ENCODE results near the gene SMLR1.

The SMLR1 gene

GRCh38 chr6:130848945-130849344 is 21.7 kb downstream of the SMLR1 start:
- no peak for DNase-seq
- intact Hi-C loops (cut with DNase I) = loop anchor here (10.0 kb wide), 1 partner anchor 524 kb away; no protein-coding TSS in a partner anchor

GRCh38 chr6:130849594-130849993 is 22.4 kb downstream of the SMLR1 start:
- no peak for DNase-seq
- intact Hi-C loops (cut with DNase I) = loop anchor here (10.0 kb wide), 1 partner anchor 525 kb away; no protein-coding TSS in a partner anchor

DNA sequence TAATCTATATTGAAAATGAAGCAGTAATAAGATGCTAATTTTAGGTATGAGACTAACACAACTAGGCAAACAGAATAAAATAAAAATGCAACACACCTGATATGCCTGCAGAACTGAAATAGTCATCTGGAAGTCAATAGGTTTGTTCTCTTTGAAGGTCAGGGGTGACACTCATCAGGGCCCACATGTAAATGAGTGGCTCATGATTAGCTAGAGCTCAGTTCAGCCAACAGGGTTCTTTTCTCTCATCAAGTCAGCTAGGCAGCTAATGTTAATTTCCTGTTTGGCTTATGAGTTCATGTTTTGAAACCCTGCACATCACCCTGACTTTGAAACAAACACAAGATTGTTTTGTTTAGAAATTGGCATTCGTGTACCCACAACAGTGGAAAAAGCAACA is 23.8 kb downstream of the SMLR1 start:
- no peak for DNase-seq
- intact Hi-C loops (cut with DNase I) = no loop called here

GRCh38 chr6:130852844-130853554 is 25.8 kb downstream of the SMLR1 start:
- intact Hi-C loops (cut with DNase I) = no loop called here
- DNase-seq = no peak

GRCh38 chr6:130853555-130854183 is 26.5 kb downstream of the SMLR1 start:
- no peak for DNase-seq
- intact Hi-C loops (cut with DNase I) = no loop called here

DNA sequence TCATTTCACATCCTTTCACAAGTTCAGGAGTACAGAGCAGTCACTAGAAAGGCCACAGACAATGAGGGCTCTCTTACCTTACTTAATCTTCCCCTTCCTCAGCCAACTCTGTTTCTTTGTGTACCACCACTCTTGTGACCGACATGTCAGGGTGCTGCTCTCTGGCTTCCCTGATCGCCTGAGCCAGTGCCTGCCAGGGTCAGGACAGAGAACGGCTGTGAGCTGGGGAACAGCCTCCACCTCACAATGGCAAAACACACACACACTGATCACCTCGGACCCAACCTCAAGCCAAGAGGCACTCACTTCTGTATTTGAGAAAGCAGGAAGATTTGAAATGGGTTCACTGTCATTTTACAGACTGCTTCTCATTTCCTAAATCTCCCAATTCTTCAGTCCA is 30.8 kb downstream of the SMLR1 start:
- no peak for DNase-seq
- intact Hi-C loops (cut with DNase I) = no loop called here

DNA sequence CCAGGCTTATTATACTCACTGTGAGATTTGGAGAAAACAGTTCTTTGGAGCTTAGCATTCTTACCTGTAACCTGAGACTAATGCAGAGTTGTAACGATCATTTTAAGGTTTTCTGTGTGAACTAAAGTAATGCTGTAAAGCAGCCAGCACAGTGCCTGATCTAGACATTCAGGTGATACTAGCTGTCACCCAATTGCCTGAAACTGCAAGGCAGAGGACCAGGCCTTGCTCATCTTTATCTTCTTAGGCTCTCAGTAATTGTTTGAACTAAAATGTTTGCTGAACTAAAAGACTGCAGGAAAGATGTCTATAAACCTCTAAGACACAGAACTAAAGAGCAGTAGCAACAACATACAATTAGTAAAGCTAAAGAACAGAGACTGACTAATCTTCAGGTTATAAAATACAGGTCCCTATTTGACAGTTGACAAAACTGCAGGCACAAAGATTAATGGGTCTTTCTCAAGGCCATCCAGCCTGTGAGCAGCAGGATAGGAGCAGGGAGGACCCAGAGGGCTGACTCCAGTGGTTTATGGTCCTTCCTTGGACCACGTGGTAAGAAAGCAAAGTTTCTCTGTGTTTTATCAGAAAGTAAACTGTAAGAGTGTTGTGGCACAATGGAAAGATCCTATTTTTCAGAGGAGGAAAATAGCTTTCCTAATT is 31.4 kb downstream of the SMLR1 start:
- no peak for DNase-seq
- intact Hi-C loops (cut with DNase I) = no loop called here

DNA sequence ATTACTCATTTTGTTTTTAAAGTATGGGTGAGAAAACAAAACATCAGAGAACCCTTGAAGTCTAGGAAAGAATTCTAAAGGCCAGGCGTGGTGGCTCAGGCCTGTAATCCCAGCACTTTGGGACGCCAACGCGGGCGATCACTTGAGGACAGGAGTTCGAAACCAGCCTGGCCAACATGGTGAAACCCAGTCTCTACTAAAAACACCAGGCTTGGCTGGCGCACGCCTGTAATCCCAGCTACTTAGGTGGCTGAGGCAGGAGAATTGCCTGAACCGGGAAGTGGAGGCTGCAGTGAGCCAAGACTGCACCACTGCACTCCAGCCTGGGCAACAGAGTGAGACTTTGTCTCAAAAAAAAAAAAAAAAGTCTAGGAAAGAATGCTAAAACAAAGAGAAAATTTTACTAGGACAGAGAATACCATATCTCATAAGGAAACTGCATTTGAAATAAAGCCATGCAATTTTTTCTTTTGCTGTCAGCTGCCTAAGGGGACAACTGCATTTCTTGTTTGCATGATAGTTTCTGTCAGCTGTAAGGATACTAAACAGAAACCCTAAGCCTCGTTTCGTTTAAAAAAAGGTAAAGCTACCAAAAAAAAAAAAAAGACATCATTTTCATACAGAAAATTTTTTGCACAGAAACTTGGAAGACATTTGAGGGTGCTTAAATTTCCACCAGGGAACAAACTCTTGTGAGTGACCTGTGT is 32.1 kb downstream of the SMLR1 start:
- no peak for DNase-seq
- intact Hi-C loops (cut with DNase I) = no loop called here

- no peak for DNase-seq
- intact Hi-C loops (cut with DNase I) = no loop called here
Measured at GRCh38 chr6:130862370-130862769, 35.2 kb downstream of the SMLR1 start.

DNA sequence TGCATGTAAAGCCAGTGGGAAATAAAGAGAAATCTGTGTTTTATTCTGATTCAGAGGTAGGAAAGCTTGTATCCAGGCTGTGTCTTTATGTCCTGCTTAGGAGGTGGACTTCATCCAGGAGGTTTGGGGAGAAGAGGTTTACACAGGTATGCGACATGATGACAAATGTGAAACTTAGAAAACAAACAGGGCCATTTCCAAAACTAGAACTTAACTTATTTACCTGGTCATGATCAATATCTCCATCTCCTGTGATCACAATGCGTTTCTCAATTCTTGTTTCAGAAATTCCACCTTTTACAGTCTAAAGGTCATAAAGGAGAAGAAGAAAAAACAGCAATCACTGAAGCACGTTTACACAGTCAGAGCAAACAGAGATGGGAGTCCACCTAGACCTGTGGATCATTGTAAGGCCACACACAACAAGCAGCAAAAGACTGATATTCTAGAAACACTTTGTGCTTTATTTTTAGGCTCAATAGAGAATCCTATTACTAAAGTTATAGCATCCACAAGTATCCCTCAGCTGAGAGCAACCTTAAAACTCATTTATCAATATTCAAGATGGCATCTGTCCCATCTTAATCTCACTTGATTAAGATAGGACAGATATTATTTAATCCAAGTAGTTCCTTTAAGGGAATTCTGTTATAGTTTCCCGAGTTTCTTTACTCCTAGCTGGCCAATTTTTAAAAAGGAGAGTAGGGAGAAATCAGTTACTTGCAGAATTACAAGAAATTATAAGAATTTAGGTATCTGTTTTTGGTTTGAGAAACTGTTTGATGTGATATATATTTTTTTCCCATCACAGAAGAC is 36.4 kb downstream of the SMLR1 start:
- no peak for DNase-seq
- intact Hi-C loops (cut with DNase I) = no loop called here

- intact Hi-C loops (cut with DNase I) = no loop called here
- DNase-seq = no peak
Measured at GRCh38 chr6:130864344-130864743, 37.1 kb downstream of the SMLR1 start.

DNA sequence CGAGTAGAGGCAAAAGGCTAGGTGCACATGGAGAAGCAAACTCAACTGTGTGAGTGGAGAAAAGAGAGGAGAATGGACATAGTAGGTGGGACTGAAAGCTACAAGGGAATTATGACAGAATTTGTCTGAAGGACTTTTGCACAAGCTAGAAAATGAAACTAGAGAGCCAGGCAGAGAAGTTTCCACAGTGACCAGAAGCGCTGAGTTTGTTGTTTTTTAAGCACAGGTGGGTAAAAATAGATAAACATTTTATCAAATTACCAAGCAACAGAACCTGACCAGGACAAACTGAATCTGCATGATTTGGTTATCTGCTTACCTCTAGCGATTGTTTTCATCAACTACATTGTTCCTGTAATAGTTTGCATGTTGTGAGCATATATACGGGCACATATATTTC is 38.6 kb downstream of the SMLR1 start:
- intact Hi-C loops (cut with DNase I) = no loop called here
- no peak for DNase-seq

DNA sequence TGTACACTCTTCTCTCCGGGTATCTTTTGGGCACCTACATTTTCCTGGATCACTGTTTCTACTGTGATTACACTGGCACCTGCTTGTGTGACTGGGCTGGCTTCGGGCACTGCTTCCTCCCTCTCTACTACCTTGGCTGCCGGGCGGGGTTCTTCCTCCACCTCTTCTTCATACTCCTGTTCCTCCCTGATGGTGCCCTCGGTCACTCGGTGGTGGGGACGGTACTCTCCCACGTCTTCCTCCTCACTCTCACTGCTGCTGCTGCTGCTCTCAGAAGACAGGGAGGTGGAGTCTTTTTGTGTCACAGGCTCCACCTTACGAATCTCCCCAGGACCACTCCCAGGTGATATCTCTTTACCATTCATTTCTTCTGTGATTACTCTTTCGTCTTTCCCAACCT is 42.5 kb downstream of the SMLR1 start:
- intact Hi-C loops (cut with DNase I) = no loop called here
- DNase-seq = peak in 2 of 10 donors; percentile 65 to 85

DNA sequence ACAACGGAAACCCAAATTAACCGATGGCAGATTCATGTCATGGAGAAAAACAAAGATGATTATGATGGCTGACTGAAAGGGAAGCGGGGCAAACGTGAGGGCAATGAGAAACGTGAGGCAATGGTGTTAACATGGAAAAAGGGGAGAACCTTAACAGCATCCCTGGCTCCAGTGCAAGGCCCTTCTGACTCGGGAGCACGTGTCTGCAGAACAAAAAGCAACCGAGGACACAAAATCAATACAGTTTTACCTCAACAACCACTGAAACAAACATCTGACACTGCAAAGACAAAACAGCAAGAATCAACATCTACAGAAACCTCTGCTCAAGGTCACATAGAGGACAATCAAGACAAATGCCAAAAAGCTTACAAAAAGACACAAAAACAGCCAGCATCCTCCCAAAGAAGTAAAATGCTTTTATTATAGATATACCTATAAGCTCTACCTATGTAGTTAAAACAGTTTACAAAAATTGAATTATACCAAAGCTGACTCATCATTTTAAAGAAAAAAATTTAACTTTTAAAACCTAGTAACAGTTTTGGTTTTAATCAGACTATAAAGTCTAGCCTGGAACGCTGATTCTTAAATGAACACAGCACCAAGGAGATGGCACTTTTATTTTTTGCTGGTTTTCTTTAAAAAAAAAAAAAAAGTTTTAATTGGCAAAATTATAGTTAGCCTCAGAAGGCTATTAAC is 43.1 kb downstream of the SMLR1 start:
- intact Hi-C loops (cut with DNase I) = no loop called here
- no peak for DNase-seq

DNA sequence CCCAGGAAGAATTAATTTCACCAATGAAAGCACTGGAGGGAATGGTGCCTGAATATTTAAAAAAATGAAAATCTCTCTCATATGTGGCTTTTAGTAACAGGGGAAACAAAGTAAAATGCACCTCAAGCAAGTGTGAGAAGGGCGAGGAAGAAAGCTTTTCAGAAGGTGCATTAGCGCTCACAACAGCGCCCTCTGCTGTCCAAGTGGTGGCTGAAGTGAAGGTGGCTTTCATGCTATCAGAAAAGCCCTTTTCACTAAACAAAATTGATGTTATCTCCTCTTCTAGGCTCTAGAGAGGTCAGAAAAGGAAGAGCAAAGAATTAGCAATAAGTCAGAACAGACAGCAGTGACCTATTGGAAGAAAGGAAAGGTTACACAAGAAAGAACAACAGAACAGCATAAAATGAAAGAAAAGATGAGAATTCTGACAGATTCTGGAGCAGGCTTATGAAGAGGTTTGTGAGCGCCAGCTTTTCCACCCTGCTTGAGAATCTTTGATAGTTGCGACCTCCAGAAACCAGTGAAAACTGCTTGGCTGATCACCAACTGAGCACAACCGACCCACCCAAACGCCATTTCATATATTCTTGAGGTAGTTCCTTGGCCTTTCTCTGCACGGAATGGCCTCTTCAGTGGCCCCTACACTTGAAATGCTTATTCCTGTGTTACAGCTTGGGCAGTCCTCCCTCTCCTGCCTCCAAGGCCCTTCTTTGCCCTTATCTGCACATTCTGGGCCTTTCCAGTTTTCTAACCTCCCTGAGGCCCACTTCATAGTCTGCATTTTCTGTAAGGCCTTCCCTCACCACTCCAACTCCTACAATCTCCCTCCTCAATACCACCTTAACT is 45.3 kb downstream of the SMLR1 start:
- intact Hi-C loops (cut with DNase I) = loop anchor here (1.0 kb wide), 1 partner anchor 550 kb away; no protein-coding TSS in a partner anchor
- peak; percentile 58 to 96 (median 81) for DNase-seq

GRCh38 chr6:130873746-130874145 is 46.5 kb downstream of the SMLR1 start:
- no peak for DNase-seq
- intact Hi-C loops (cut with DNase I) = no loop called here

DNA sequence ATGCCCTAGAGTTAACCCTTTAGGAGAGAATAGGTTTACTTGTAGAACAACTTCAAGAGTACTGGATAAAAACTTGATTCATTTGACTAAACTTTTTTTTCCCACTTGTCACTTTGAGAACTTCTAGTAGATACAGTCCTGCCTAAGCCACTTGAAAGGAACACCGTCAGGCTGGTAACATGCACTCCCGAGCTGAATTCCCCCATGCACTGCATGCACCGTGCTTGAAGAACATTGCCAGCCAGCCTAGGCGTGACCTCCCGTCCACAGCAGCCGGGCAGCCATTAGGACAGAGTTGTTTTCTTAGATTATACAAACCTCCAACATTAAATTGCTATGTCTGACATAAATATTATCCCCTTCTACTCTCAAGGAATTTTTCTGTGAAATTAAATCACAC is 52.6 kb downstream of the SMLR1 start:
- intact Hi-C loops (cut with DNase I) = loop anchor here (5.0 to 10.0 kb wide), 2 partner anchors 65 to 657 kb away; no protein-coding TSS in a partner anchor
- no peak for DNase-seq

GRCh38 chr6:130882370-130882769 is 55.2 kb downstream of the SMLR1 start:
- DNase-seq = no peak
- intact Hi-C loops (cut with DNase I) = loop anchor here (5.0 to 10.0 kb wide), 2 partner anchors 62 to 655 kb away; no protein-coding TSS in a partner anchor
